ENCODE measurements around the gene GNAQ. TPM values are rescaled to one million over a fixed set of nuclear protein-coding genes. Genes with fewer than 3 reads are reported as not detected.
A peak's percentile ranks its signal among the peaks of the same experiment; 100 is the strongest.
"Not testable (repeated sequence)": the region's sequence is repeated elsewhere in the genome, so short reads cannot be mapped to it uniquely, and the experiment has no call there.

The GNAQ gene
- total RNA-seq, 1 donor, result 58.0 TPM

DNA sequence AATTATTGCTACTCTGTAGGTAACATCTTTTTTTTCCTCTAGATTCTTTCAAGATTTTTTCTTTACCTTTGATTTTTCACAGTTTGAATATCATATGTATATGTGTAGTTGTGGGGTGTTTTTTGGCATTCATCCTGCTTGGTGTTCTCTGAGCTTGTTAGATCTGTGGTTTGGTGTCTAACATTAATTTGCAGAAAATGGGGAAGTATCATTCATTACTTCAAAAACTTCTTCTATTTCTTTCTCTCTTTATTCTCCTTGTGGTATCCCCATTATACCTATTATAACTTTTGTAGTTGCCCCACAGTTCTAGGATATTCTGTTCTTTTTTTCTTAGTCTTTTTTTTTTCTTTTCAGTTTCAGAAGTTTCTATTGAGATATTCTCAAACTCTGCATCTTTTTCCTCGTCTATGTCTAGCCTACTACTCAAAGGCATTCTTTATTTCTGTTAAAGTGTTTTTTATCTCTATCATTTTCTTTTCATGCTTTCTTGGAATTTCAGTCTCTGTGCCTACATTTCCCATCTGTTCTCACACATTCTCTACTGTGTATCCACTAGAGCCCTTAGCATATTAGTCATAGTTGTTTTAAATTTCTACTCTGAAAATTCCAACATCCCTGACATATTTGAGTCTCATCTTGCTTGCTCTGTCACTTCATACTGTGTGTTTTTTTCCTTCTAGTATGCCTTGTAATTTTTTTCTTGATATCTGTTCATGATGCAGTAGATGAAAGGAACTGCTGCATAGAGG, 323.4 kb downstream of the GNAQ start:
- no peak overlapping the region for H3K4me3 ChIP-seq (ENCODE audit: low read depth, low read length)
- TF ChIP-seq, protein P1, sequence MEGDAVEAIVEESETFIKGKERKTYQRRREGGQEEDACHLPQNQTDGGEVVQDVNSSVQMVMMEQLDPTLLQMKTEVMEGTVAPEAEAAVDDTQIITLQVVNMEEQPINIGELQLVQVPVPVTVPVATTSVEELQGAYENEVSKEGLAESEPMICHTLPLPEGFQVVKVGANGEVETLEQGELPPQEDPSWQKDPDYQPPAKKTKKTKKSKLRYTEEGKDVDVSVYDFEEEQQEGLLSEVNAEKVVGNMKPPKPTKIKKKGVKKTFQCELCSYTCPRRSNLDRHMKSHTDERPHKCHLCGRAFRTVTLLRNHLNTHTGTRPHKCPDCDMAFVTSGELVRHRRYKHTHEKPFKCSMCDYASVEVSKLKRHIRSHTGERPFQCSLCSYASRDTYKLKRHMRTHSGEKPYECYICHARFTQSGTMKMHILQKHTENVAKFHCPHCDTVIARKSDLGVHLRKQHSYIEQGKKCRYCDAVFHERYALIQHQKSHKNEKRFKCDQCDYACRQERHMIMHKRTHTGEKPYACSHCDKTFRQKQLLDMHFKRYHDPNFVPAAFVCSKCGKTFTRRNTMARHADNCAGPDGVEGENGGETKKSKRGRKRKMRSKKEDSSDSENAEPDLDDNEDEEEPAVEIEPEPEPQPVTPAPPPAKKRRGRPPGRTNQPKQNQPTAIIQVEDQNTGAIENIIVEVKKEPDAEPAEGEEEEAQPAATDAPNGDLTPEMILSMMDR (IDR thresholded peaks at IDR 0.05; ENCODE audit: insufficient read depth, low read length), result no peak
- DNase-seq (ENCODE audit: low read depth), result peak; percentile 45

GRCh38 chr9:77707383-77708063, 324.1 kb downstream of the GNAQ start:
- TF ChIP-seq, protein P1 (IDR thresholded peaks at IDR 0.05; ENCODE audit: insufficient read depth, low read length), result no peak
- peak; percentile 99 for DNase-seq (ENCODE audit: low read depth)
- H3K4me3 ChIP-seq (ENCODE audit: low read depth, low read length), result no peak overlapping the region

DNA sequence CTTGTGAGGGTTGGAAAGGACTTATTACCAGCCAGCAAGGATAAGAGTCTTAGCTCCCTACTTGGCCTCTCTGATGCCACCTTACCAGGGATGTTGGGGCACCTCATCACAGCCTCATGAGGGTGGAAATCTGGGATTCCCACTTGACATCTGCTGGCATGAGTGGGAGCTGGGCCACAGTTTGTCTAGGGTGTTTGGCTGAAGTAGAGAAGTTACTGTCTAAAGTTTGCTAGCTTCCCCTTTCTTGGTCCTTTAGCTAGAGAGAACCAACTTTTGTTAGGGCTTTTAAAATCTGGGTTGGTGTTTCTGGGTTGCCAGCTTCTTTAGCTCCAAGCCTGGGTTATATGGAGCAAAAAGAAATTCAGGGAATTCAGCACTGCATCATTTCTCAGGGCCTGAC, 326.0 kb downstream of the GNAQ start:
- no peak overlapping the region for H3K4me3 ChIP-seq (ENCODE audit: low read depth, low read length)
- no peak for DNase-seq (ENCODE audit: low read depth)
- TF ChIP-seq, protein P1 (IDR thresholded peaks at IDR 0.05; ENCODE audit: insufficient read depth, low read length), result no peak

- H3K4me3 ChIP-seq (ENCODE audit: low read depth, low read length), result not testable (repeated sequence)
Observed at GRCh38 chr9:77702521-77703390, 328.9 kb downstream of the GNAQ start.

GRCh38 chr9:77697238-77697984, 334.2 kb downstream of the GNAQ start:
- no peak overlapping the region for H3K4me3 ChIP-seq (ENCODE audit: low read depth, low read length)
- DNase-seq (ENCODE audit: low read depth), result no peak
- TF ChIP-seq, protein P1 (IDR thresholded peaks at IDR 0.05; ENCODE audit: insufficient read depth, low read length), result no peak

More at GRCh38 chr9:77702521-77703390, 328.9 kb downstream of the GNAQ start:
- DNase-seq (ENCODE audit: low read depth), result not testable (repeated sequence)

GRCh38 chr9:77690723-77691122, 340.9 kb downstream of the GNAQ start:
- H3K4me3 ChIP-seq (ENCODE audit: low read depth, low read length); DNase-seq (ENCODE audit: low read depth): not testable (repeated sequence)

- not testable (repeated sequence) for DNase-seq (ENCODE audit: low read depth); H3K4me3 ChIP-seq (ENCODE audit: low read depth, low read length)
Observed at GRCh38 chr9:77690119-77690518, 341.5 kb downstream of the GNAQ start.

GRCh38 chr9:77687737-77688136, 343.9 kb downstream of the GNAQ start:
- DNase-seq (ENCODE audit: low read depth), result not testable (repeated sequence)

More at GRCh38 chr9:77687737-77688136, 343.9 kb downstream of the GNAQ start:
- H3K4me3 ChIP-seq (ENCODE audit: low read depth, low read length), result not testable (repeated sequence)

Measured in fibroblast of the aortic adventitia (primary cell).